Tibial nerve (tissue), 4 donors: ENCODE data around the gene MN1.

ENCODE experiments used
- EP300 ChIP-seq, 2 donors: sonication (generic); formaldehyde crosslinking; IDR thresholded peaks; one replicate each; pipeline ENCODE4 v1.6.1; 2017; ENCODE audit warnings: antibody characterized with exemption in 2 of 2, mild to moderate bottlenecking in 1 of 2
- POLR2A ChIP-seq, 2 donors: fragments of 450-650 bp; IDR thresholded peaks; one replicate each; pipeline ENCODE4 v1.6.1; 2017; ENCODE audit warnings: antibody characterized with exemption in 2 of 2, mild to moderate bottlenecking in 2 of 2, moderate library complexity in 2 of 2
- TF ChIP-seq, protein P1 (sequence below), 5 experiments: fragments of 200-600 bp in 3 of 5; fragments of 450-650 bp in 2 of 5; sonication (generic) in 3 of 5; IDR thresholded peaks; one replicate each; pipeline ENCODE4 v1.5.1; 2016 to 2019; ENCODE audit warnings: antibody characterized with exemption in 5 of 5, mild to moderate bottlenecking in 3 of 5, moderate library complexity in 2 of 5

DNA sequence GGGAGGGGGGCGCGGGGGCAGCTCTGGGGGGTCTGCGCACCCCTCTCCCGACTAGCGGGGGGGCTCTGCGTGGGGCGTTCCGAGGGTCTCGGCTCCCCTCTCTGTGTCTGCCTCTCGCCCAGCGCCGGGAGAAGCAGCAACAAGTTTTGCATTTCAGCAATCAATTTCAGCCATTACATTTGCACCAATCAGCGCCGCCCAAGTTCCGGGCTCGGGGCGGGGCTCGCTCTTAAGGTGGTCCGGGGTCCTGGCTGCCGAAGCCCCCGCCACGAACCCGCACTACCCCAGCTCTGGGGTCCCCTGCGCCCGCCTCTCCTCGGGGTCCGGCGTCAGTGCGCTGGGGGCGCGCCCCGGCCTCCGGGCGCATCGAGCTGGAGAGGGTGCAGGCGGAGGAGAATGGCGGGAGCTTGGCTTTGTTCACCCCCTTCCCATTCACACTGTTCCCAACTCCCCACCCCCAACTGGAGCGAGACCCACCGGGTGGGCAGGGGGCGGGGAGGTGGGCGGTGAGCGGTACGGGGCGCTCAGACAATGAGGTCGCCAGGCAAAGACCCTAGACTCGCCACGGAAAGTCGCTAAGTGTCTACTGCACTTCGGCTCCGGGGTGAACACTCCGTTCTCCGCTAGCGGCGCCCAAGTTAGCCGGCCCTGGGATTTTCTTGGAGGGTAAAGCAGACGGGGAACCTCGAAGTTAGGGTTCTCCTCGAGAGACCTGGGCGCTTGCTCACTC lies at the start of gene MN1:
- TF ChIP-seq, protein P1, sequence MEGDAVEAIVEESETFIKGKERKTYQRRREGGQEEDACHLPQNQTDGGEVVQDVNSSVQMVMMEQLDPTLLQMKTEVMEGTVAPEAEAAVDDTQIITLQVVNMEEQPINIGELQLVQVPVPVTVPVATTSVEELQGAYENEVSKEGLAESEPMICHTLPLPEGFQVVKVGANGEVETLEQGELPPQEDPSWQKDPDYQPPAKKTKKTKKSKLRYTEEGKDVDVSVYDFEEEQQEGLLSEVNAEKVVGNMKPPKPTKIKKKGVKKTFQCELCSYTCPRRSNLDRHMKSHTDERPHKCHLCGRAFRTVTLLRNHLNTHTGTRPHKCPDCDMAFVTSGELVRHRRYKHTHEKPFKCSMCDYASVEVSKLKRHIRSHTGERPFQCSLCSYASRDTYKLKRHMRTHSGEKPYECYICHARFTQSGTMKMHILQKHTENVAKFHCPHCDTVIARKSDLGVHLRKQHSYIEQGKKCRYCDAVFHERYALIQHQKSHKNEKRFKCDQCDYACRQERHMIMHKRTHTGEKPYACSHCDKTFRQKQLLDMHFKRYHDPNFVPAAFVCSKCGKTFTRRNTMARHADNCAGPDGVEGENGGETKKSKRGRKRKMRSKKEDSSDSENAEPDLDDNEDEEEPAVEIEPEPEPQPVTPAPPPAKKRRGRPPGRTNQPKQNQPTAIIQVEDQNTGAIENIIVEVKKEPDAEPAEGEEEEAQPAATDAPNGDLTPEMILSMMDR (IDR thresholded peaks at IDR 0.05) = no peak
- TF ChIP-seq POLR2A (IDR thresholded peaks at IDR 0.05) (no peak), EP300 (IDR thresholded peaks at IDR 0.05) (no peak)
